Nephron progenitor cell (in vitro differentiated cells): Measurements from ENCODE around the gene ROS1.

ENCODE experiments used
- DNase-seq: peaks from one replicate; pipeline ENCODE4 v3.0.0; 2021
- H3K27ac Mint-ChIP-seq: 2 replicates; pipeline ENCODE4 v1.8.0; 2021; ENCODE audit warnings: mild to moderate bottlenecking, moderate library complexity, mixed read lengths
- H3K27me3 Mint-ChIP-seq: 2 replicates; pipeline ENCODE4 v1.8.0; 2021; ENCODE audit warnings: mild to moderate bottlenecking, low read depth, mixed read lengths; ENCODE audit not compliant: poor library complexity
- H3K36me3 Mint-ChIP-seq: 2 replicates; pipeline ENCODE4 v1.8.0; 2021; ENCODE audit warnings: low read depth, mixed read lengths
- H3K4me1 Mint-ChIP-seq: 2 replicates; pipeline ENCODE4 v1.8.0; 2021; ENCODE audit warnings: mixed read lengths
- H3K4me3 Mint-ChIP-seq: 2 replicates; pipeline ENCODE4 v1.8.0; 2021; ENCODE audit warnings: mild to moderate bottlenecking, moderate library complexity, mixed read lengths
- H3K9me3 Mint-ChIP-seq: 2 replicates; pipeline ENCODE4 v1.8.0; 2021; ENCODE audit warnings: mild to moderate bottlenecking, moderate library complexity, mixed read lengths
- TF ChIP-seq, protein P1 (sequence below): fragments of 200-600 bp; sonication (generic); IDR thresholded peaks from 2 replicates; pipeline ENCODE4 v1.5.0; 2021; ENCODE audit warnings: antibody characterized with exemption

The ROS1 gene

GRCh38 chr6:117304446-117304845 is 121.3 kb downstream of the ROS1 start:
- H3K4me1 Mint-ChIP-seq: no peaks in the 10 kb centered on the region
- TF ChIP-seq, protein P1, sequence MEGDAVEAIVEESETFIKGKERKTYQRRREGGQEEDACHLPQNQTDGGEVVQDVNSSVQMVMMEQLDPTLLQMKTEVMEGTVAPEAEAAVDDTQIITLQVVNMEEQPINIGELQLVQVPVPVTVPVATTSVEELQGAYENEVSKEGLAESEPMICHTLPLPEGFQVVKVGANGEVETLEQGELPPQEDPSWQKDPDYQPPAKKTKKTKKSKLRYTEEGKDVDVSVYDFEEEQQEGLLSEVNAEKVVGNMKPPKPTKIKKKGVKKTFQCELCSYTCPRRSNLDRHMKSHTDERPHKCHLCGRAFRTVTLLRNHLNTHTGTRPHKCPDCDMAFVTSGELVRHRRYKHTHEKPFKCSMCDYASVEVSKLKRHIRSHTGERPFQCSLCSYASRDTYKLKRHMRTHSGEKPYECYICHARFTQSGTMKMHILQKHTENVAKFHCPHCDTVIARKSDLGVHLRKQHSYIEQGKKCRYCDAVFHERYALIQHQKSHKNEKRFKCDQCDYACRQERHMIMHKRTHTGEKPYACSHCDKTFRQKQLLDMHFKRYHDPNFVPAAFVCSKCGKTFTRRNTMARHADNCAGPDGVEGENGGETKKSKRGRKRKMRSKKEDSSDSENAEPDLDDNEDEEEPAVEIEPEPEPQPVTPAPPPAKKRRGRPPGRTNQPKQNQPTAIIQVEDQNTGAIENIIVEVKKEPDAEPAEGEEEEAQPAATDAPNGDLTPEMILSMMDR: no peak
- no peaks in the 10 kb centered on the region for H3K9me3 Mint-ChIP-seq
- H3K27me3 Mint-ChIP-seq: peaks cover 3% of the 10 kb centered on the region
- no peak for DNase-seq
- H3K27ac Mint-ChIP-seq: no peak overlapping the region
- no peaks in the 10 kb centered on the region for H3K36me3 Mint-ChIP-seq
- no peak overlapping the region for H3K4me3 Mint-ChIP-seq

DNA sequence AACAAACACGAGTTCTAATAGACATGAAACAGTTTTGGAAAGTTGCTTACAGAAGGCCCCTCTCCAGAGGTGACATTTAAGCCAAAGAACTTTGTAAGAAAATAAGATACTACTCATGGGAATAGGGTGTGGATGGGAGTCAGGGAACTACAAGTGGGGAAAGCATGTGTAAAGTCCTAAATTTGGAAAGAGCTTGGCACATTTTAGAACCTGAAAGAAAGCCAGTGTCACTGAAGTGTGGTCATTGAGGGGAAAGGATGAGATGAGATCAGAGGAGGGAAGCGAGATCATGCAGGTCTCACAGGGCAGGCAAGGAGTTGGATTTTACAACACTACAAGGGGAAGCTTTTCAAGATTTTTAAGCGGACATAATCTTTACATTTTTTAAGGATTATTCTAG is 122.4 kb downstream of the ROS1 start:
- Mint-ChIP-seq H3K4me1 (no peaks in the 10 kb centered on the region), H3K27ac (no peak overlapping the region), H3K9me3 (no peaks in the 10 kb centered on the region), H3K27me3 (peaks cover 3% of the 10 kb centered on the region), H3K4me3 (no peak overlapping the region), H3K36me3 (no peaks in the 10 kb centered on the region)
- no peak for DNase-seq
- TF ChIP-seq, protein P1: no peak

GRCh38 chr6:117298941-117299340 is 126.8 kb downstream of the ROS1 start:
- DNase-seq: no peak
- Mint-ChIP-seq H3K9me3 (no peaks in the 10 kb centered on the region), H3K36me3 (no peaks in the 10 kb centered on the region), H3K27ac (no peak overlapping the region), H3K4me3 (no peak overlapping the region), H3K4me1 (no peaks in the 10 kb centered on the region), H3K27me3 (peaks cover 3% of the 10 kb centered on the region)
- TF ChIP-seq, protein P1: no peak

- Mint-ChIP-seq H3K9me3 (no peaks in the 10 kb centered on the region), H3K27me3 (no peaks in the 10 kb centered on the region), H3K4me1 (no peaks in the 10 kb centered on the region), H3K4me3 (no peak overlapping the region), H3K36me3 (no peaks in the 10 kb centered on the region), H3K27ac (no peak overlapping the region)
- no peak for DNase-seq
- TF ChIP-seq, protein P1: no peak
These were observed 135.4 kb downstream of the ROS1 start for GRCh38 chr6:117290173-117290846.

DNA sequence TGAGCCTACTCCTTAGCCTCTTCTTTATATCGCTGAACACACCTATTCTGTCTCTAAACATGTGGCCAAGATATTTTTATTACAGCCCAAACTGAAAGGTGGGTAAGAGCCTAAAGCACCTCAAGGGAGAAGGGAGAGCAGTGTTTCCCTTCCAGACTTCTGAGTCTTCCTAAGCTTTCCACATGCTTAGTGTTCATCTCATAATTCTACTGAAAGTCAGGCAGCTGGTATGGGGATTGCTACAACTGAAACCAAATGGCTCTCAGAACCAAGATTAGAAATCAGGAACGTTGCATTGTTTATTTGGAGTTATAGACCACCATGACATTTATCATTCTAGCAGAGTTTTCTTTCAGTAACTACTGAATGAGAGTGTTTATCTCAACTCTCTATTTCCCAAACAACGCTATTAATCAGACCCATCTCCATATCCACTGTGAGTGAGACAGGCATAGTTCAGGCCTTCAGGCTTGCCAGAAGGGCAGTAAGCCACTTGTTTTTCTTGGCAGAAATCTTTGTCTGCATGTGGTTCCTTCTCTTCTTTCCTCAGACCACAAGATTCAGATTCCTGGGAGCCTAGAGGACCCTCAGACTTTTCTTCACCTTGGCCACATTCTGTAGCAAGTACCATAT is 137.5 kb downstream of the ROS1 start:
- Mint-ChIP-seq H3K4me3 (no peak overlapping the region), H3K9me3 (no peaks in the 10 kb centered on the region), H3K27ac (no peak overlapping the region), H3K4me1 (no peaks in the 10 kb centered on the region), H3K36me3 (no peaks in the 10 kb centered on the region), H3K27me3 (peaks cover 3% of the 10 kb centered on the region)
- TF ChIP-seq, protein P1: no peak
- no peak for DNase-seq

- no peak for DNase-seq
These were observed 144.8 kb downstream of the ROS1 start for GRCh38 chr6:117280922-117281321.

More at GRCh38 chr6:117280922-117281321, 144.8 kb downstream of the ROS1 start:
- TF ChIP-seq, protein P1: no peak
- no peak overlapping the region for H3K4me3 Mint-ChIP-seq
- no peaks in the 10 kb centered on the region for H3K36me3 Mint-ChIP-seq
- no peaks in the 10 kb centered on the region for H3K4me1 Mint-ChIP-seq
- H3K27ac Mint-ChIP-seq: no peak overlapping the region
- peaks cover 13% of the 10 kb centered on the region for H3K27me3 Mint-ChIP-seq
- no peaks in the 10 kb centered on the region for H3K9me3 Mint-ChIP-seq
